ENCODE data around the gene MLEC. TPM values are rescaled to one million over a fixed set of nuclear protein-coding genes. Genes with fewer than 3 reads are reported as not detected.

The MLEC gene
- total RNA-seq, 3 donors from 2014 or later (not counting 1 experiment from before 2014, with no cell fraction given): 47.4 to 52.8 (median 49.6) TPM

GRCh38 chr12:120721866-120722265 is 34.9 kb downstream of the MLEC start:
- 85% methylated on average over 2 of the region's 3 CpGs for whole genome bisulfite sequencing (ENCODE audit: insufficient coverage)
- Histone ChIP-seq H3K4me3 (ENCODE audit: low read length) (no peak overlapping the region), H3K27ac (ENCODE audit: low read length) (no peak overlapping the region), H3K9me3 (ENCODE audit: control insufficient read depth, insufficient read depth, low read length) (no peaks in the 10 kb centered on the region), H3K36me3 (ENCODE audit: control insufficient read depth, insufficient read depth, low read length) (peaks cover 41% of the 10 kb centered on the region), H3K4me1 (ENCODE audit: control insufficient read depth, insufficient read depth, low read length) (peaks cover 15% of the 10 kb centered on the region), H3K27me3 (ENCODE audit: control insufficient read depth, insufficient read depth, low read length) (no peaks in the 10 kb centered on the region)
- no peak for TF ChIP-seq CTCF (IDR thresholded peaks at IDR 0.05)
- H3K27ac Mint-ChIP-seq: no peak overlapping the region
- H3K9me3 Mint-ChIP-seq: no peaks in the 10 kb centered on the region
- DNase-seq (no peak), ATAC-seq (no peak)
- peaks cover 8% of the 10 kb centered on the region for H3K36me3 Mint-ChIP-seq
- no peak overlapping the region for H3K4me3 Mint-ChIP-seq
- no peaks in the 10 kb centered on the region for H3K27me3 Mint-ChIP-seq (ENCODE audit: low read depth in 2 of 2)
- peaks cover 16 to 19% of the 10 kb centered on the region in 2 donors for H3K4me1 Mint-ChIP-seq
- intact Hi-C loops (cut with micrococcal nuclease): no loop called here

GRCh38 chr12:120722784-120723183 is 35.8 kb downstream of the MLEC start:
- Mint-ChIP-seq H3K36me3 (peaks cover 8% of the 10 kb centered on the region), H3K27ac (no peak overlapping the region), H3K4me3 (no peak overlapping the region), H3K4me1 (peaks cover 16 to 19% of the 10 kb centered on the region in 2 donors), H3K9me3 (no peaks in the 10 kb centered on the region), H3K27me3 (ENCODE audit: low read depth in 2 of 2) (no peaks in the 10 kb centered on the region)
- no peak for DNase-seq
- intact Hi-C loops (cut with micrococcal nuclease): no loop called here
- Histone ChIP-seq H3K27ac (ENCODE audit: low read length) (no peak overlapping the region), H3K4me3 (ENCODE audit: low read length) (no peak overlapping the region), H3K4me1 (ENCODE audit: control insufficient read depth, insufficient read depth, low read length) (peaks cover 15% of the 10 kb centered on the region), H3K27me3 (ENCODE audit: control insufficient read depth, insufficient read depth, low read length) (no peaks in the 10 kb centered on the region), H3K9me3 (ENCODE audit: control insufficient read depth, insufficient read depth, low read length) (no peaks in the 10 kb centered on the region), H3K36me3 (ENCODE audit: control insufficient read depth, insufficient read depth, low read length) (peaks cover 41% of the 10 kb centered on the region)
- no peak for TF ChIP-seq CTCF (IDR thresholded peaks at IDR 0.05)
- 100% methylated on average over 2 of the region's 2 CpGs for WGBS (ENCODE audit: insufficient coverage)
- no peak for ATAC-seq

GRCh38 chr12:120724720-120725119 is 37.8 kb downstream of the MLEC start:
- no peaks in the 10 kb centered on the region for H3K36me3 Mint-ChIP-seq

More at GRCh38 chr12:120724720-120725119, 37.8 kb downstream of the MLEC start:
- H3K4me3 Mint-ChIP-seq: peak overlapping the region; percentile 91
- Histone ChIP-seq H3K36me3 (ENCODE audit: control insufficient read depth, insufficient read depth, low read length) (peaks cover 26% of the 10 kb centered on the region), H3K27ac (ENCODE audit: low read length) (no peak overlapping the region), H3K4me3 (ENCODE audit: low read length) (no peak overlapping the region), H3K27me3 (ENCODE audit: control insufficient read depth, insufficient read depth, low read length) (no peaks in the 10 kb centered on the region), H3K9me3 (ENCODE audit: control insufficient read depth, insufficient read depth, low read length) (no peaks in the 10 kb centered on the region), H3K4me1 (ENCODE audit: control insufficient read depth, insufficient read depth, low read length) (peaks cover 15% of the 10 kb centered on the region)
- no peak for TF ChIP-seq CTCF (IDR thresholded peaks at IDR 0.05)
- 89% methylated on average over 5 of the region's 5 CpGs for WGBS (ENCODE audit: insufficient coverage)
- peak overlapping the region in 1 of 2 donors; percentile 88 for H3K27ac Mint-ChIP-seq
- DNase-seq (no peak), ATAC-seq (no peak)
- peaks cover 16 to 24% of the 10 kb centered on the region in 2 donors for H3K4me1 Mint-ChIP-seq
- no peaks in the 10 kb centered on the region for H3K27me3 Mint-ChIP-seq (ENCODE audit: low read depth in 2 of 2)
- intact Hi-C loops (cut with micrococcal nuclease): loop anchor here (1.0 to 5.0 kb wide), 2 partner anchors 38 to 142 kb away; partner anchors contain the start of gene POP5
- no peaks in the 10 kb centered on the region for H3K9me3 Mint-ChIP-seq

Data from natural killer cell (primary cell).